Measurements from ENCODE around the gene INAFM2.

DNA sequence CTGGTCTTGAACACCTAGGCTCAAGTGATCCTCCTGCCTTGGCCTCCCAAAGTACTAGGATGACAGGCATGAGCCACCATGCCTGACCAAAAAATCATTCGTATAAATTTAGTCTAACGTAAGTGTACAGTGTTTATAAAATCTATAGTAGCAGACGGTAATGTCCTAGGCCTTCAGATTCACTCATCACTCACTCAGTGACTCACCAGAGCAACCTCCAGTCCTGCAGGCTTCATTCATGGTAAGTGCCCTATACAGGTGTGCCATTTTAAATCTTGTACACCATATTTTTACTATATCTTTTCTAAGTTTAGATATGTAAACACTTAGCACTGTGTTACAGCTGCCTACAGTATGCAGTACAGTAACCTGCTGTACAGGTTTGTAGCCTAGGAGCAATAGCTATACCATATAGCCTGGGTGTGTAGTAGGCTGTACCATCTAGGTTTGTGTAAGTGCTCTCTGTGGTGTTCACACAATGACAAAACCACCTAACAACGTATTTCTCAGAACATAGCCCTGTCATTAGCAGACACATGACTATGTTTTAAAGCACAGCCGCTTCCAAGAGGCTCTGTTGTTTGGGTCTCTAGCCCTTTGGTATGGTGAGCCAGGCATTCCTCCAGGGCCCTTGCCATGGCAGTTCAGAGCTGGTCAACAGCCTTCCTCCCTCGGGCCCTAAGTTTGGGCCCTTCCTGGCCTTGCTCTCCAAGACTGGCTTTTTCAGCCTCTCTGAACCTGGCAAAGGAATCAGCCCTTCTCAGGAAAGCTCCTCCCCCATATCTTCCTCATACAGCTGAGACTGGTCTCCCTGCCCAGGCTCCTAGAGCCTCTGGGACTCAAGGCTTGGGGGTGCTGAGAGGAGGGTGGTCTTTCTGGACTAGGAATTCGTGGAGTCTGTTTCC lies 19.2 kb downstream of the INAFM2 start:
- TF ChIP-seq POLR2AphosphoS5 (IDR thresholded peaks at IDR 0.05) (no peak), CTCF (IDR thresholded peaks at IDR 0.05 in 8 of 11, conservative IDR thresholded peaks at IDR 0.05 in 3 of 11) (no peak)
